SK-N-SH treated with all-trans-retinoic acid at 6 μM for 48 hours (cell line): ENCODE measurements around the gene SF1.

Experiments used
- ATAC-seq: fragments of 200-7000 bp; cut with Tn5 transposase; 3 replicates; pipeline ENCODE4 v1.9.1; 2020; ENCODE audit warnings: mild to moderate bottlenecking, moderate library complexity
- ARNTL ChIP-seq: fragments of 450-650 bp; formaldehyde crosslinking; IDR thresholded peaks from 2 replicates; pipeline ENCODE4 v1.5.0; 2020; ENCODE audit warnings: low read depth, mild to moderate bottlenecking, moderate library complexity, borderline replicate concordance
- BACH2 ChIP-seq: fragments of 250-450 bp; sonication (Bioruptor Pico); IDR thresholded peaks from 2 replicates; pipeline ENCODE4 v1.9.0; 2021; ENCODE audit warnings: mild to moderate bottlenecking, borderline replicate concordance
- CSDC2 ChIP-seq: fragments of 250-450 bp; sonication (Bioruptor Pico); IDR thresholded peaks from 2 replicates; pipeline ENCODE4 v1.5.0; 2020; ENCODE audit warnings: mild to moderate bottlenecking, moderate library complexity
- ESRRG ChIP-seq: fragments of 250-450 bp; sonication (Bioruptor Pico); IDR thresholded peaks from 2 replicates; pipeline ENCODE4 v1.6.1; 2021; ENCODE audit warnings: mild to moderate bottlenecking
- GLIS3 ChIP-seq: fragments of 250-450 bp; sonication (Bioruptor Pico); IDR thresholded peaks from 2 replicates; pipeline ENCODE4 v1.5.0; 2020; ENCODE audit warnings: mild to moderate bottlenecking, moderate library complexity
- ISL1 ChIP-seq: fragments of 250-450 bp; sonication (Bioruptor Pico); IDR thresholded peaks from 2 replicates; pipeline ENCODE4 v2.1.2; 2022; ENCODE audit warnings: mild to moderate bottlenecking, moderate library complexity
- OSR1 ChIP-seq: fragments of 250-450 bp; sonication (Bioruptor Pico); IDR thresholded peaks from 2 replicates; pipeline ENCODE4 v1.8.0; 2022; ENCODE audit warnings: moderate library complexity, mild to moderate bottlenecking, inconsistent platforms
- PPARA ChIP-seq: fragments of 250-450 bp; sonication (Bioruptor Pico); IDR thresholded peaks from 2 replicates; pipeline ENCODE4 v1.5.0; 2020; ENCODE audit warnings: mild to moderate bottlenecking, borderline replicate concordance
- RARB ChIP-seq: fragments of 250-450 bp; sonication (Bioruptor Pico); IDR thresholded peaks from 2 replicates; pipeline ENCODE4 v1.8.0; 2021; ENCODE audit warnings: mild to moderate bottlenecking, moderate library complexity
- SNAI2 ChIP-seq: fragments of 250-450 bp; sonication (Bioruptor Pico); IDR thresholded peaks from 2 replicates; pipeline ENCODE4 v1.5.0; 2020; ENCODE audit warnings: mild to moderate bottlenecking, moderate library complexity
- TCF4 ChIP-seq: fragments of 250-450 bp; sonication (Bioruptor Pico); IDR thresholded peaks from 2 replicates; pipeline ENCODE4 v1.8.0; 2021; ENCODE audit warnings: mild to moderate bottlenecking, moderate library complexity, borderline replicate concordance
- TOX ChIP-seq: fragments of 250-450 bp; sonication (Bioruptor Pico); IDR thresholded peaks from 2 replicates; pipeline ENCODE4 v1.8.0; 2021; ENCODE audit warnings: mild to moderate bottlenecking, moderate library complexity, borderline replicate concordance
- ZC3H10 ChIP-seq: fragments of 250-450 bp; sonication (Bioruptor Pico); IDR thresholded peaks from 2 replicates; pipeline ENCODE4 v1.5.1; 2021; ENCODE audit warnings: mild to moderate bottlenecking, moderate library complexity
- ZFP3 ChIP-seq: fragments of 250-450 bp; sonication (Bioruptor Pico); IDR thresholded peaks from 2 replicates; pipeline ENCODE4 v1.5.0; 2020; ENCODE audit warnings: mild to moderate bottlenecking, moderate library complexity
- ZNF565 ChIP-seq: fragments of 450-650 bp; formaldehyde crosslinking; conservative IDR thresholded peaks from 2 replicates; pipeline ENCODE4 v1.5.0; 2020; ENCODE audit warnings: low read depth, mild to moderate bottlenecking, moderate library complexity
- ZNF70 ChIP-seq: fragments of 450-650 bp; formaldehyde crosslinking; IDR thresholded peaks from 2 replicates; pipeline ENCODE4 v1.5.0; 2020; ENCODE audit warnings: mild to moderate bottlenecking, moderate library complexity
- ZNF8 ChIP-seq: fragments of 450-650 bp; formaldehyde crosslinking; IDR thresholded peaks from 2 replicates; pipeline ENCODE4 v1.5.0; 2020; ENCODE audit warnings: mild to moderate bottlenecking, moderate library complexity
- TF ChIP-seq, protein P1 (sequence below): fragments of 250-450 bp; sonication (Bioruptor Pico); IDR thresholded peaks from 2 replicates; pipeline ENCODE4 v1.5.1; 2020; ENCODE audit warnings: low read depth, mild to moderate bottlenecking, moderate library complexity
- TF ChIP-seq, protein P2 (sequence below): fragments of 250-450 bp; sonication (Bioruptor Pico); IDR thresholded peaks from 2 replicates; pipeline ENCODE4 v1.5.1; 2021; ENCODE audit warnings: mild to moderate bottlenecking, moderate library complexity
- TF ChIP-seq, protein P3 (sequence below): fragments of 250-450 bp; sonication (Bioruptor Pico); IDR thresholded peaks from 2 replicates; pipeline ENCODE4 v1.8.0; 2020; ENCODE audit warnings: mild to moderate bottlenecking, moderate library complexity, borderline replicate concordance
- TF ChIP-seq, protein P4 (sequence below): fragments of 250-450 bp; sonication (Bioruptor Pico); IDR thresholded peaks from 2 replicates; pipeline ENCODE4 v1.5.0; 2020; ENCODE audit warnings: mild to moderate bottlenecking, moderate library complexity
- TF ChIP-seq, protein P5 (sequence below): fragments of 250-450 bp; sonication (Bioruptor Pico); IDR thresholded peaks from 2 replicates; pipeline ENCODE4 v1.8.0; 2021; ENCODE audit warnings: low read depth, mild to moderate bottlenecking, moderate library complexity, borderline replicate concordance

Gene SF1

DNA sequence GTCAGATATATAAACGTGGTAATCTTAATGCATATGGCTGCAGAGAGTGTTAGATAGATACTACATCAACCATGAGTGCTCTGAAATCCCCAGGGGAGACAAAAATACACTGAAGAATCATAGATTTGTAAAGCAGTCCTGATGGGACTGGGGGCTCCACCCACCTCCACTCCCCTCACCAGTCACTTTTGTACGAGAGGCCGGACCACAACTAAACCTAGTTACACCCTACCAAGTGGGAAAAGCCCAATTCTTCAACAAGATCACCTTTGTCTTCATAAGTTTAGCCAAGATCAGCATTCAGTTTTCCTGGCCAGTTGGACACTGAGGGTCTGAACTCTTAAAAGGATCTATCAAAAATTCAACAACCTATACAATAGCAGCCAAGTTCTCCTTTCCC is 1.5 kb downstream of the SF1 start:
- no peak for TF ChIP-seq ESRRG (CRISPR knock-in tag)
- TF ChIP-seq ZC3H10: no peak
- TF ChIP-seq BACH2 (CRISPR knock-in tag): no peak
- no peak for ATAC-seq

DNA sequence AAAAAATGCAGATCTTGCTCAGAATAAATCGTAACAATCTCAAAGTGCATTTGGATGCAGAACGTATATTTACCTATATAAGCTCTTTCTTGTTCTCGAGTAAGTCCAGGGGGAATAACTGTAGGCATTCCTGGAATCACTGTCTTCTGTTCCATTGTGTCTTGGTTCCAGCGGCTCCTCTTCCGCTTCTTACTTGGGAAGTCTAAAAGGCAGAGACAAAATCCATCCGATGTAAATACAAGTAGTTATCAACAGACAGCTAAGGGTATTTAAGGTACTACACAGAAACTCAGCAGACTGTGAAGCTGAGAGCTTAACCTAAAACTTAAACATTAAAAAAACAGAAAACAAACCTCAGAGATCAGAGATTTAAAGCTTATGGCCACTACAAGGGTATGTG is 1.9 kb downstream of the SF1 start:
- no peak for ATAC-seq
- TF ChIP-seq, protein P1, sequence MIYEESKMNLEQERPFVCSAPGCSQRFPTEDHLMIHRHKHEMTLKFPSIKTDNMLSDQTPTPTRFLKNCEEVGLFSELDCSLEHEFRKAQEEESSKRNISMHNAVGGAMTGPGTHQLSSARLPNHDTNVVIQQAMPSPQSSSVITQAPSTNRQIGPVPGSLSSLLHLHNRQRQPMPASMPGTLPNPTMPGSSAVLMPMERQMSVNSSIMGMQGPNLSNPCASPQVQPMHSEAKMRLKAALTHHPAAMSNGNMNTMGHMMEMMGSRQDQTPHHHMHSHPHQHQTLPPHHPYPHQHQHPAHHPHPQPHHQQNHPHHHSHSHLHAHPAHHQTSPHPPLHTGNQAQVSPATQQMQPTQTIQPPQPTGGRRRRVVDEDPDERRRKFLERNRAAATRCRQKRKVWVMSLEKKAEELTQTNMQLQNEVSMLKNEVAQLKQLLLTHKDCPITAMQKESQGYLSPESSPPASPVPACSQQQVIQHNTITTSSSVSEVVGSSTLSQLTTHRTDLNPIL (CRISPR knock-in tag): no peak
- no peak for TF ChIP-seq RARB (CRISPR knock-in tag)
- TF ChIP-seq, protein P2, sequence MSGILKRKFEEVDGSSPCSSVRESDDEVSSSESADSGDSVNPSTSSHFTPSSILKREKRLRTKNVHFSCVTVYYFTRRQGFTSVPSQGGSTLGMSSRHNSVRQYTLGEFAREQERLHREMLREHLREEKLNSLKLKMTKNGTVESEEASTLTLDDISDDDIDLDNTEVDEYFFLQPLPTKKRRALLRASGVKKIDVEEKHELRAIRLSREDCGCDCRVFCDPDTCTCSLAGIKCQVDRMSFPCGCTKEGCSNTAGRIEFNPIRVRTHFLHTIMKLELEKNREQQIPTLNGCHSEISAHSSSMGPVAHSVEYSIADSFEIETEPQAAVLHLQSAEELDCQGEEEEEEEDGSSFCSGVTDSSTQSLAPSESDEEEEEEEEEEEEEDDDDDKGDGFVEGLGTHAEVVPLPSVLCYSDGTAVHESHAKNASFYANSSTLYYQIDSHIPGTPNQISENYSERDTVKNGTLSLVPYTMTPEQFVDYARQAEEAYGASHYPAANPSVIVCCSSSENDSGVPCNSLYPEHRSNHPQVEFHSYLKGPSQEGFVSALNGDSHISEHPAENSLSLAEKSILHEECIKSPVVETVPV (CRISPR knock-in tag): no peak
- no peak for TF ChIP-seq CSDC2 (CRISPR knock-in tag)
- TF ChIP-seq TCF4 (CRISPR knock-in tag): no peak
- no peak for TF ChIP-seq ZNF565 (CRISPR knock-in tag)
- TF ChIP-seq ZNF8 (CRISPR knock-in tag): no peak
- TF ChIP-seq, protein P3, sequence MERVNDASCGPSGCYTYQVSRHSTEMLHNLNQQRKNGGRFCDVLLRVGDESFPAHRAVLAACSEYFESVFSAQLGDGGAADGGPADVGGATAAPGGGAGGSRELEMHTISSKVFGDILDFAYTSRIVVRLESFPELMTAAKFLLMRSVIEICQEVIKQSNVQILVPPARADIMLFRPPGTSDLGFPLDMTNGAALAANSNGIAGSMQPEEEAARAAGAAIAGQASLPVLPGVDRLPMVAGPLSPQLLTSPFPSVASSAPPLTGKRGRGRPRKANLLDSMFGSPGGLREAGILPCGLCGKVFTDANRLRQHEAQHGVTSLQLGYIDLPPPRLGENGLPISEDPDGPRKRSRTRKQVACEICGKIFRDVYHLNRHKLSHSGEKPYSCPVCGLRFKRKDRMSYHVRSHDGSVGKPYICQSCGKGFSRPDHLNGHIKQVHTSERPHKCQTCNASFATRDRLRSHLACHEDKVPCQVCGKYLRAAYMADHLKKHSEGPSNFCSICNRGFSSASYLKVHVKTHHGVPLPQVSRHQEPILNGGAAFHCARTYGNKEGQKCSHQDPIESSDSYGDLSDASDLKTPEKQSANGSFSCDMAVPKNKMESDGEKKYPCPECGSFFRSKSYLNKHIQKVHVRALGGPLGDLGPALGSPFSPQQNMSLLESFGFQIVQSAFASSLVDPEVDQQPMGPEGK (CRISPR knock-in tag): no peak
- TF ChIP-seq TOX: no peak
- no peak for TF ChIP-seq ISL1
- TF ChIP-seq PPARA (CRISPR knock-in tag): no peak
- TF ChIP-seq ESRRG (CRISPR knock-in tag): no peak
- no peak for TF ChIP-seq ZNF70
- TF ChIP-seq ARNTL: no peak
- TF ChIP-seq, protein P4, sequence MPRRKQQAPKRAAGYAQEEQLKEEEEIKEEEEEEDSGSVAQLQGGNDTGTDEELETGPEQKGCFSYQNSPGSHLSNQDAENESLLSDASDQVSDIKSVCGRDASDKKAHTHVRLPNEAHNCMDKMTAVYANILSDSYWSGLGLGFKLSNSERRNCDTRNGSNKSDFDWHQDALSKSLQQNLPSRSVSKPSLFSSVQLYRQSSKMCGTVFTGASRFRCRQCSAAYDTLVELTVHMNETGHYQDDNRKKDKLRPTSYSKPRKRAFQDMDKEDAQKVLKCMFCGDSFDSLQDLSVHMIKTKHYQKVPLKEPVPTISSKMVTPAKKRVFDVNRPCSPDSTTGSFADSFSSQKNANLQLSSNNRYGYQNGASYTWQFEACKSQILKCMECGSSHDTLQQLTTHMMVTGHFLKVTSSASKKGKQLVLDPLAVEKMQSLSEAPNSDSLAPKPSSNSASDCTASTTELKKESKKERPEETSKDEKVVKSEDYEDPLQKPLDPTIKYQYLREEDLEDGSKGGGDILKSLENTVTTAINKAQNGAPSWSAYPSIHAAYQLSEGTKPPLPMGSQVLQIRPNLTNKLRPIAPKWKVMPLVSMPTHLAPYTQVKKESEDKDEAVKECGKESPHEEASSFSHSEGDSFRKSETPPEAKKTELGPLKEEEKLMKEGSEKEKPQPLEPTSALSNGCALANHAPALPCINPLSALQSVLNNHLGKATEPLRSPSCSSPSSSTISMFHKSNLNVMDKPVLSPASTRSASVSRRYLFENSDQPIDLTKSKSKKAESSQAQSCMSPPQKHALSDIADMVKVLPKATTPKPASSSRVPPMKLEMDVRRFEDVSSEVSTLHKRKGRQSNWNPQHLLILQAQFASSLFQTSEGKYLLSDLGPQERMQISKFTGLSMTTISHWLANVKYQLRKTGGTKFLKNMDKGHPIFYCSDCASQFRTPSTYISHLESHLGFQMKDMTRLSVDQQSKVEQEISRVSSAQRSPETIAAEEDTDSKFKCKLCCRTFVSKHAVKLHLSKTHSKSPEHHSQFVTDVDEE (CRISPR knock-in tag): no peak
- TF ChIP-seq GLIS3: no peak
- no peak for TF ChIP-seq SNAI2 (CRISPR knock-in tag)
- no peak for TF ChIP-seq ZFP3 (CRISPR knock-in tag)
- TF ChIP-seq, protein P5, sequence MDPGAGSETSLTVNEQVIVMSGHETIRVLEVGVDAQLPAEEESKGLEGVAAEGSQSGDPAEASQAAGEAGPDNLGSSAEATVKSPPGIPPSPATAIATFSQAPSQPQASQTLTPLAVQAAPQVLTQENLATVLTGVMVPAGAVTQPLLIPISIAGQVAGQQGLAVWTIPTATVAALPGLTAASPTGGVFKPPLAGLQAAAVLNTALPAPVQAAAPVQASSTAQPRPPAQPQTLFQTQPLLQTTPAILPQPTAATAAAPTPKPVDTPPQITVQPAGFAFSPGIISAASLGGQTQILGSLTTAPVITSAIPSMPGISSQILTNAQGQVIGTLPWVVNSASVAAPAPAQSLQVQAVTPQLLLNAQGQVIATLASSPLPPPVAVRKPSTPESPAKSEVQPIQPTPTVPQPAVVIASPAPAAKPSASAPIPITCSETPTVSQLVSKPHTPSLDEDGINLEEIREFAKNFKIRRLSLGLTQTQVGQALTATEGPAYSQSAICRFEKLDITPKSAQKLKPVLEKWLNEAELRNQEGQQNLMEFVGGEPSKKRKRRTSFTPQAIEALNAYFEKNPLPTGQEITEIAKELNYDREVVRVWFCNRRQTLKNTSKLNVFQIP (CRISPR knock-in tag): no peak
- no peak for TF ChIP-seq BACH2 (CRISPR knock-in tag)

DNA sequence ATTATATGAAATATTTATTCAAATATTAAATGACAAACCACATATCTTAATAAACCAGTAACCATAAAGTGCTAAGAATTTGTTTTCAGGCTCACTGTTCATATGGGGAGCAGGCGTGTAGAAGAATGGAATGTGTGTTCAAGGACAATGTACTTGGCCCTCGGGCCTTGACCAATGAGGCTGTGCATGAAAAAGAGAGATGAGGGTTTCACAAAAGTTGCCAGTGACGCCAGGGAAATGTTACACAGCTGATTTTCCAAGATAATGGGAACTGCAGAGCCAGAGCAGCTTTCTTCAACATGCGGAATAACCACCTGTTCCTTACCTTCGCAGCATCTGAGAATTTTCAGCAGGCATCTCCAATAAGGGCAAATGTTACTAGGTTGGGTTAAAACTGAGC is 4.2 kb downstream of the SF1 start:
- ATAC-seq: no peak
- TF ChIP-seq ZNF8 (CRISPR knock-in tag) (no peak), BACH2 (CRISPR knock-in tag) (no peak), ESRRG (CRISPR knock-in tag) (no peak), OSR1 (CRISPR knock-in tag) (no peak), PPARA (CRISPR knock-in tag) (no peak)
- TF ChIP-seq, protein P2 (CRISPR knock-in tag): no peak
- TF ChIP-seq, all 23 proteins: peak for 0
